Measurements from ENCODE around the gene ZCCHC8.
"Not testable (repeated sequence)": the region's sequence is repeated elsewhere in the genome, so short reads cannot be mapped to it uniquely, and the experiment has no call there.

The ZCCHC8 gene

DNA sequence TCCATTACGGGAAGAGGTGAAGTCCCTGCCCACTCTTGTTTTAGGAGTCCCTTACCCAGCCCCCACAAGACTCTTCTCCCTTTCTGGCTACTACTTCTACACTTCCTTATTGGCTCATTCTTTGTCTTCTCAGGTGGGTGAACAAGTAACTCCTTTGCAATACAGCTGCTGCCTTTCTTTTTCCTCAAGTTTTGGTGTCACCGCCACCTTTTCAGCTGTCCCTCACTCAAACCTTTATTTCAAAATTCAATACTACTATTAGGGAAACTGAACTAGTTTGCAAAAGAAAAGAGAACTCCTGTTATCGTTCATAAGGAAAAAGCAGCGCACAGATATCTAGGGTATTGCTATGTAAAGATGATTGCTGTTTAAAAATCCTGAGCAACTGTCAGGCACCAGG is 19.9 kb upstream of the ZCCHC8 start:
- no peak overlapping the region for H3K9ac ChIP-seq (ENCODE audit: low read depth, low read length)
- peaks cover 3% of the 10 kb centered on the region; the same call in 1 of the 2 replicates for H3K4me1 ChIP-seq (ENCODE audit: insufficient read depth, low read length)
- no peaks in the 10 kb centered on the region for H3K9me3 ChIP-seq (ENCODE audit: control insufficient read depth, insufficient read depth, low read length)
- peaks cover 49% of the 10 kb centered on the region for H3K36me3 ChIP-seq (ENCODE audit: insufficient read depth, low read length)

DNA sequence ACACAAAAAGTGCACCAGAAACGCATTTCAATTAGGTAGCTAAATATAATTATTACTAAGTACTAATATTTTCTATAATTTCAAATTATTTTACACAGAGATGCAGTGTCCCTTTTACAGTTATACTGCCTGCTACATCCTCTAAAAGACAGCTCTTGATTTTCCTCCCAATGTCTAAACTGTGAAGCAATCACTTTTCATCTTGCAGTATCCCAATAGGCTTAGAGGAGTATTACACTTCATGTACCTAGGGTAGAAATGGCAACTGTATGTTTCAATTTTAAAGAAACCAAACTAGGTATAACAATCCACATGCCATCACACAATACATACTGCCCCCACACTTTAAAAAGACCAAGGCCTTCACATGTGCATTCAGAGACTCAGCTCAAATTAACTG is 18.7 kb upstream of the ZCCHC8 start:
- Histone ChIP-seq H3K36me3 (ENCODE audit: insufficient read depth, low read length) (peaks cover 57% of the 10 kb centered on the region), H3K9ac (ENCODE audit: low read depth, low read length) (no peak overlapping the region), H3K4me1 (ENCODE audit: insufficient read depth, low read length) (peaks cover 3% of the 10 kb centered on the region; the same call in 1 of the 2 replicates), H3K9me3 (ENCODE audit: control insufficient read depth, insufficient read depth, low read length) (no peaks in the 10 kb centered on the region)

DNA sequence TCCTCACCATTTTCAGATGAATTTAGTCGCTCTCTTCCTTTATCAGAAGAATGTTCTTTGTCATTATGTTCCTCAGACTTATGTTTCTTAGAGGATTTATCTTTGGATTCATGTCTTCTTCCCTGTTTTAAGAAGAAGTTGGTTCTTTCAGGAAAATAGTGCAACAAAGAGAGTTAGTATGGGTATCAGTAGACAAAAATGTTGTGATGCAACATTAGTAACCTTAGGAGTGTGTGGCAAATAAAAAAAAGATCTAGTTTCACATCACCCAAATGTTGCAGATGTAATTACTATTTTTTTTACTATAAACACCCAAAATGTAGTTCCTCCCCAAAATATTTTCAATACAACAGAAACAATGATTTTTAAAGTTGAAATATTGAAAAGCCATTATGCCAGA is 18.2 kb upstream of the ZCCHC8 start:
- Histone ChIP-seq H3K9me3 (ENCODE audit: control insufficient read depth, insufficient read depth, low read length) (no peaks in the 10 kb centered on the region), H3K4me1 (ENCODE audit: insufficient read depth, low read length) (peaks cover 2% of the 10 kb centered on the region; the same call in 1 of the 2 replicates), H3K9ac (ENCODE audit: low read depth, low read length) (no peak overlapping the region), H3K36me3 (ENCODE audit: insufficient read depth, low read length) (peaks cover 59% of the 10 kb centered on the region)

DNA sequence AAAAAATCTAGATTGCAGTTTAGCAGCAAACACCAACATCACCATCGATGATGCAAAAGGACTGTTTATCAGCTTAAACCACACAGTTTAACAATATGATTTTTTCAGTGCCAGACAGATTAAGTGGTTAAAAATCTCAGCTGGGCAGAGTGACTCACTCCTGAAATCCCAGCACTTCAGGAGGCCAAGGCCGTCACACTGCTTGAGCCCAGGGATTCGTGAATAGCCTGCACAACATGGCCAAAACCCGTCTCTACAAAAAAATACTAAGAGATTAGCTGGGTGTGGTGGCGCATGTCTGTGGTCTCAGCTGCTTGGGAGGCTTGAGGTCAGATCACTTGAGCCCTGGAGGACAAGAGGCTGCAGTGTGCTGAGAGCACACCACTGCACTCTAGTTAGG is 17.1 kb upstream of the ZCCHC8 start:
- H3K4me1 ChIP-seq (ENCODE audit: insufficient read depth, low read length), result no peaks in the 10 kb centered on the region
- no peak overlapping the region for H3K9ac ChIP-seq (ENCODE audit: low read depth, low read length)
- H3K36me3 ChIP-seq (ENCODE audit: insufficient read depth, low read length), result peaks cover 64% of the 10 kb centered on the region
- no peaks in the 10 kb centered on the region for H3K9me3 ChIP-seq (ENCODE audit: control insufficient read depth, insufficient read depth, low read length)

DNA sequence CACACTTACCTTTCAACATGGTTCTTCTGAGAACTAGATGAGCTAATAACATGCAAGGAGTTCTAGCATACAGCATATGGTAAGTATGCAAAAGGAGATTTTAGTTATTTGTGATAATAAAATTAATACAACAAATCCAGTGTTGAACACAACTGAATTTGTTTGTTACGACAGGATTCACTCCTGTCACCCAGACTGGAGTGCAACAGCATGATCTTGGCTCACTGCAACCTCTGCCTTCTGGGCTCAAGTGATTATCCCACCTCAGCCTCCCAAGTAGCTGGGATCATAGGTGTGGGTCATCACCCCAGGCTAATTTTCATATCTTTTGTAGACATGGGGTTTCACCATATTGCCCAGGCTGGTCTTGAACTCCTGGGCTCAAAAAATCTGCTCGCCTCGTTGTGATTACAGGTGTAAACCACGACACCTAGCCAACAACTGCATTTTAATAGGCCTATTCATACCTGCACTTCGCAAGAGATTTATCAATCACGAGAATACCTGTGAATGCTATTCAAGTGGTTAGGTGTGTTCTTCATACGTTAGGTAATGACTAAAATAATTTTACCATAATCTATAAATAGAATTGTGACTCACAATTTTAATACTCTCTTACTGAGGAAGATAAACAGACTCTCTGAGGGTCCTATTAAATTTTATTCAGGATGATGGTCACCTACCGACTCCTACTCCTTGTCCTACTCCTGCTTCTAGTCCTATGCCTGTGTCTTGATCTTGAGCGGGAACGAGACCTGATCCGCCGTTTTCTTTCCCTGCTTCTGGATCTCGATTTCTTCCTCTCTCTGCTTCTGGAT is 16.0 kb upstream of the ZCCHC8 start:
- Histone ChIP-seq H3K9ac (ENCODE audit: low read depth, low read length) (no peak overlapping the region), H3K36me3 (ENCODE audit: insufficient read depth, low read length) (peaks cover 66% of the 10 kb centered on the region), H3K4me1 (ENCODE audit: insufficient read depth, low read length) (no peaks in the 10 kb centered on the region), H3K9me3 (ENCODE audit: control insufficient read depth, insufficient read depth, low read length) (no peaks in the 10 kb centered on the region)

DNA sequence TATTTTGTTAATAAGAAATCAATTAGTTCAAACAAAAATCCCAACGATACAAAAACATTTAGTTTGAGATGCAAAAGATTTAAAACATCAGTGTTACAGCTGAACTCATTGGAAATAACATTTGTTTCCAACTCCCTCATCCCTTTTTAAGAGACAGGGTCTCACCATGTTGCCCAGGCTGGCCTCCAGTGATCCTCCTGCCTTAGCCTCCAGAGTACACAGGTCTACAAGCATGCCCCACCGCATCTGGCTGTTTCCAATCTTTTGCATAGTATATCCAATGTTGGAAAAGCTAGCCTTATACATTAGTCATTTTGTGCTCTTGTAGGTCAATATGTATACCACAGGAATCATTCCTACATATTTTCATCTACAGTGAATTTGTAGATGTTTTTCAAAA is 14.5 kb upstream of the ZCCHC8 start:
- no peaks in the 10 kb centered on the region for H3K4me1 ChIP-seq (ENCODE audit: insufficient read depth, low read length)
- peaks cover 63% of the 10 kb centered on the region for H3K36me3 ChIP-seq (ENCODE audit: insufficient read depth, low read length)
- no peak overlapping the region for H3K9ac ChIP-seq (ENCODE audit: low read depth, low read length)
- H3K9me3 ChIP-seq (ENCODE audit: control insufficient read depth, insufficient read depth, low read length), result no peaks in the 10 kb centered on the region

DNA sequence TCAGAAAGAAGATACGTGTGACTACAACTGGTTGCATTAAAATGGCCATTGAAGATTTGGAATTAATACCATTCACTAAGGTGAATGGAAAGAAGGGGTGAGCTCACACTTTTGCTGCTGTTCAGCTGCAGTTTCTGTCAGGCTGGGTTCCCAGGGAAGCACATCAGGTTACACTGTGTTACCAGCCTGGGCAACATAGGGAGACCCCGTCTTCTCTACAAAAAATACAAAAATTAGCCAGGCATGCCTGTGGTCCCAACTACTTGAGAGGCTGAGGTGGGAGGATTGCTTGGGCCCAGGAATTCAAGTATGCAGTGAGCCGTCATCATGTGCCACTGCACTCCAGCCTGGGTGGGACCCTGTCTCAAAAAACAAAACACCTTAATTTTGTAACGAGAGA is 12.9 kb upstream of the ZCCHC8 start:
- Histone ChIP-seq H3K4me1 (ENCODE audit: insufficient read depth, low read length) (no peaks in the 10 kb centered on the region), H3K9ac (ENCODE audit: low read depth, low read length) (no peak overlapping the region), H3K9me3 (ENCODE audit: control insufficient read depth, insufficient read depth, low read length) (no peaks in the 10 kb centered on the region), H3K36me3 (ENCODE audit: insufficient read depth, low read length) (peaks cover 68% of the 10 kb centered on the region)

DNA sequence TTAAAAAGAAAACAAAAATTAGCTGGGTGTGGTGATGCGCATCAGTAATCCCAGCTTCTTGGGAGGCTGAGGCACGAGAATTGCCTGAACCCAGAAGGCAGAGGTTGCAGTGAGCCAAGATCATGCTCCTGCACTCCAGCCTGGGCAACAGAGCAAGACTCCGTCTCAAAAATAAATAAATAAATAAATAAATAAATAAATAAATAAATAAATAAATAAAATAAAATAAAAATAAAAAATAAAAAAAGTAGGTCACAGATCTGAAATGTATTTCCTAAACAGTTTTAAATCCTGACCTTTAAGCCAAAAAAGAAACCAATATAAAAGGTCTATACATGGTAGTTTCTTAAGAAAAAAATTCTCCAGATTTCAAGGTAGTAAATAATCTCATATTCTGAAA is 12.3 kb upstream of the ZCCHC8 start:
- not testable (repeated sequence) for H3K9me3 ChIP-seq (ENCODE audit: control insufficient read depth, insufficient read depth, low read length); H3K9ac ChIP-seq (ENCODE audit: low read depth, low read length); H3K4me1 ChIP-seq (ENCODE audit: insufficient read depth, low read length)
- H3K36me3 ChIP-seq (ENCODE audit: insufficient read depth, low read length), result peaks cover 71% of the 10 kb centered on the region

DNA sequence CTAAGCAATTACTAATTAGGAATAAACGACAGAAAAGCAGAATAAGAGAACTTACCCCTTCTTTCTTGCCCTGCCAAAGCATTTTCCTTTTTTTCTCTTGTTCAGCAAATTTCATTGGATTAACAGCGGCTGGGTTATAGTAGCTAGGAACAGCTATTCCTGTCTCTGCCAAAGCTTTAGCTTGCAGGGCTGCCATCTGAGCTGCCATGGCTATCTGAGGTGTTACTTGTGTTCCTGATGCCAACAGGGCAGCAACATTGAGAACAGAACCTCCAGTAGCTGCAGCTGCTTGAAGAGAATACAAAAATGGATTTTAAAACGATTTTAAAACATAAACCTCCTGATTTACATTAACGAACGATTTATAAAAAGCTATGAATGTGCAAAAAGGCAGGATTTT is 7.4 kb upstream of the ZCCHC8 start:
- Histone ChIP-seq H3K36me3 (ENCODE audit: insufficient read depth, low read length) (peaks cover 73% of the 10 kb centered on the region), H3K9ac (ENCODE audit: low read depth, low read length) (no peak overlapping the region), H3K4me1 (ENCODE audit: insufficient read depth, low read length) (no peaks in the 10 kb centered on the region), H3K9me3 (ENCODE audit: control insufficient read depth, insufficient read depth, low read length) (no peaks in the 10 kb centered on the region)

DNA sequence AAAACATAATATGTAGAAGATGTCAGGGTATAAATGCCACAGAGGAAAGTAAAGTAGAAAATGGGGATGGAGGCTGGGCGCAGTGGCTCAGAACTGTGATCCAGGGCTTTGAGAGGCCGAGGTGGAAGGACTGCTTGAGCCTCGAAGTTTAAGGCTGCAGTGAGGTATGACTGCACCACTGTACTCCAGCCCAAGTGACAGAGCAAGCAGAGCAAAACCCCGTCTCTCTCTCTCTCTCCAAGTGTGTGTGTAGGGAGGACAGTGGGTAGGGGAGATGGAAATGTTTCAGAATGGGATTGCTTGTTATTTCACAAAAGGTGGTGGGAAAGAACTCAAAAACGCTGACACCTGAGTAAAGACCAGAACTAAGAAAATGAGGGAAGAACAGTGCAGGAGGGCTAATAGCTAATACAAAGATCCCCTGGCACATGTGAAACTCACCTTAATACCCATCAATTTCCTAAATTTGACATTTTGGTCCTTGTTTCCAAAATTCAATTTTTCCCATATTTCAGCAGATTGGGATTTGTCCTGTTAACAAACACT is 5.7 kb upstream of the ZCCHC8 start:
- Histone ChIP-seq H3K9me3 (ENCODE audit: control insufficient read depth, insufficient read depth, low read length) (no peaks in the 10 kb centered on the region), H3K4me1 (ENCODE audit: insufficient read depth, low read length) (no peaks in the 10 kb centered on the region), H3K36me3 (ENCODE audit: insufficient read depth, low read length) (peaks cover 65% of the 10 kb centered on the region), H3K9ac (ENCODE audit: low read depth, low read length) (no peak overlapping the region)

DNA sequence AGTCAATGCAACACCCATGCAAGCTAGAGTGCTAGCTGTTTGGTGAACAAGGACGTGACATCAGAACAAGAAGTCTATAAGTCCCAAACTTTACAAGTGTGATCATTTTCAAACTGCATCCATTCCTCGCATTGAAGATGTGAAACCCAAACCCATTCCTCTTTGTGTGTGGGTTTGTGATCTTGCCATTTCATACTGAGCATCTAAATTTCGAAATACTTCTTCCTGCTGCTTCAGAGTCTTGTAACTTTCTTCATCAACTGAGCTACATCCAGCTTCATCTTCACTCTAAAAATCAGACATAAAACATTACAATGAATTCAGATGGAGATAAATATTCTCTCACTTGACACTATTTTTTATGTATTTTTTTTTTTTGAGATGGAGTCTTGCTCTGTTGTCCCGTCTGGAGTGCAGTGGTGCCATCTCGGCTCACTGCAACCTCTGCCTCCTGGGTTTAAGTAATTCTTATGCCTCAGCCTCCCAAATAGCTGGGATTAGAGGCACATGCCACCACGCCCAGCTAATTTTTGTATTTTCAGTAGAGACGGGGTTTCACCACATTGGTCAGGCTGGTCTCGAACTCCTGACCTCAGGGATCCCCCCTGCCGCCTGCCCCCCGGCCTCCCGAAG is 4.8 kb upstream of the ZCCHC8 start:
- Histone ChIP-seq H3K4me1 (ENCODE audit: insufficient read depth, low read length) (no peaks in the 10 kb centered on the region), H3K36me3 (ENCODE audit: insufficient read depth, low read length) (peaks cover 58% of the 10 kb centered on the region), H3K9ac (ENCODE audit: low read depth, low read length) (no peak overlapping the region), H3K9me3 (ENCODE audit: control insufficient read depth, insufficient read depth, low read length) (no peaks in the 10 kb centered on the region)

DNA sequence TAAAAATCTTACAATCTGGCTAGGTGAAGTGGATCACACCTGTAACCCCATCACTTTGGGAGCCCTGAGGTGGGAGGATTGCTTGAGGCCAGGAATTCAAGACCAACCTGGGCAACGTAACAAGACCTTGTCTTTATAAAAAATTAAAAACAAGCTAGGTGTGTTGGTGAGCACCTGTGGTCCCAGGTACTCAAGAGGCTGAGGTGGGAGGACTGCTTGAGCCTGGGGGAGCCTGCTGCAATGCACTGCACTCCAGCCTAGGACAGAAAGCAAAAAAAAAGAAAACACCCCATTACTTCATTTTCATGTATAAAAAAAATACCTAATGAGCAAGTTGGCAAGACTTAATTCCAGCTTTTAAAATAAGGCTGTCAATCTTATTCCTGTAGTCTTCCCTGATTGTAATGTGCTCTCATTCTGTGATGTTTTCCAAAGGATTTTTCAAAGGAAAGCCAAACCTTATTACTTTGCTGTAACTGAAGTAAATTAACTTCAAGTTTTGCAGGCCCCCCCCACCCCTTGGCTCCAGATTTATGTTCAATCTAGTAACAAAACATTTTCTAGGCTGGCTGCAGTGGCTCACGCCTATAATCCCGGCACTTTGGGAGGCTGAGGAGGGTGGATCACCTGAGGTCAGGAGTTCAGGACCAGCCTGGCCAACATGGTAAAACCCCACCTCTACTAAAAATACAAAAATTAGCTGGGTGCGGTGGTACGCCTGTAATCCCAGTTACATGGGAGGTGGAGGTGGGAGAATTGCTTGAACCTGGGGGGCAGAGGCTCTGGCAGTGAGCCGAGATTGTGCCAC is 3.3 kb upstream of the ZCCHC8 start:
- H3K9me3 ChIP-seq (ENCODE audit: control insufficient read depth, insufficient read depth, low read length), result no peaks in the 10 kb centered on the region
- no peaks in the 10 kb centered on the region for H3K4me1 ChIP-seq (ENCODE audit: insufficient read depth, low read length)
- H3K9ac ChIP-seq (ENCODE audit: low read depth, low read length), result no peak overlapping the region
- H3K36me3 ChIP-seq (ENCODE audit: insufficient read depth, low read length), result peaks cover 42% of the 10 kb centered on the region

DNA sequence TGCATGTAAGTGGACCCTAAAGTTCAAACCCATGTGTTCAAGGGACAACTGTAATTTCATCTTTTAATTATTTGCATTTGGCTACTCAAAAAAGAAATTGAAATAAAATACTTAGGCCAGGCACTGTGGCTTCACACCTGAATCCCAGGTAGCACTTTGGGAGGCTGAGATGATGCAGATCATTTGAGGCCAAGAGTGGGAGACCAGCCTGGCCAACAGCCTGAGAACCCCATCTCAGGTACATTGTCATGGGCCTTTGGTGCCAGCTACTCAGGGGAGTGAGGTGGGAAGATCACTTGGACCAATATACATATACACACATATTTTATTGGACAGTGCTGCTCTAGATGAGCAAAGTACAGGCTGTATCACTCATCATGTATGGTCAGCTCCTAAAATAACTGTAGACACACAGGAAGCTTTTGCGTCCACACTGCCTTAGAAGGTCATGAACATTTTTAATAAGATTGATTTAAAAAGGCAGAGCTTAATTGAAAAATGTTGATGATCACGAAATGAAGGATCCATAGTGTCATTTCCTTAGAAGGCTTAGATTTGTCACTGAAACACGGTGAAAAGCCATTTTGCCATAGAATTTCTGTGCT is 2.5 kb upstream of the ZCCHC8 start:
- peaks cover 35% of the 10 kb centered on the region for H3K36me3 ChIP-seq (ENCODE audit: insufficient read depth, low read length)
- H3K4me1 ChIP-seq (ENCODE audit: insufficient read depth, low read length), result 0 out of 2 replicates have a peak, but pooled peaks cover 2% of the 10 kb centered on the region
- no peak overlapping the region for H3K9ac ChIP-seq (ENCODE audit: low read depth, low read length)
- no peaks in the 10 kb centered on the region for H3K9me3 ChIP-seq (ENCODE audit: control insufficient read depth, insufficient read depth, low read length)

DNA sequence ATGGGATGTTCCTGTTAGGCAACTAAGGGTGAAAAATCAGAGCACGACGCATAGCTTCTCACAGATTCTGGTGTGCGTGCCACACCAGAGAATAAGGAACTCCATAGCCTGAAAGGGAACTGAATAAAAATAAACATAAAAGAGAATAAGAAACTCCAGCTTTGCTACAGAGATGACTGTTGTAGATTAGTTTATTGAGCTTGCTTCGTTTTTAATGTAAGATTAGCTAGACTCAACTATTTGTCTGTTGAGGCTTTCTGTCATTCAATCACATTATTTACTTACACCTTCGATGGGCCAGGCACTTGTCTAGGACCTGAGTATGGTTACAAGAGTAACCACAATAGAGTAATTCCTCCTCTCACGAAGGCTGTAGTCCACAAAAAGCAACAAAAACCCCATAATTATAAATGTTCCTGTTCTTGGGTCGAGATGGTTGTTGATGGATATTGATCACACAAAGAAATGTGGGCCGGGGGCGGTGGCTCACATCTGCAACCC is 807 bp upstream of the ZCCHC8 start:
- Histone ChIP-seq H3K4me1 (ENCODE audit: insufficient read depth, low read length) (0 out of 2 replicates have a peak, but pooled peaks cover 6% of the 10 kb centered on the region), H3K9me3 (ENCODE audit: control insufficient read depth, insufficient read depth, low read length) (no peaks in the 10 kb centered on the region), H3K9ac (ENCODE audit: low read depth, low read length) (peak overlapping the region; percentile 94; the same call in 1 of the 2 replicates), H3K36me3 (ENCODE audit: insufficient read depth, low read length) (peaks cover 25% of the 10 kb centered on the region)

All from ES-I3 (cell line).